Thyroid gland (tissue), 4 donors: ENCODE data around the gene TMA7. TPM values are rescaled to one million over a fixed set of nuclear protein-coding genes. Genes with fewer than 3 reads are reported as not detected.

Experiments
- DNase-seq, 2 donors: peaks; one replicate each; pipeline ENCODE4 v3.0.0-alpha.2; 2019
- H3K27ac ChIP-seq, 3 donors: fragments of 200-600 bp; sonication (generic); 1 replicate in 2 of 3; 2 replicates in 1 of 3; pipeline ENCODE4 v1.5.1; 2016 to 2019; ENCODE audit warnings: mild to moderate bottlenecking in 1 of 3, moderate library complexity in 1 of 3
- H3K27me3 ChIP-seq: fragments of 200-600 bp; sonication (generic); one replicate; pipeline ENCODE4 v1.5.1; 2019
- H3K36me3 ChIP-seq, 2 donors: fragments of 200-600 bp; sonication (generic); one replicate each; pipeline ENCODE4 v1.5.1; 2016 to 2019
- H3K4me1 ChIP-seq, 2 donors: fragments of 200-600 bp; sonication (generic); one replicate each; pipeline ENCODE4 v1.5.1; 2017 to 2019
- H3K4me3 ChIP-seq, 3 donors: fragments of 200-600 bp; sonication (generic); replicated peaks in 1 of 3; 1 replicate in 2 of 3; 2 replicates in 1 of 3; pipeline ENCODE4 v1.5.1; 2016; ENCODE audit warnings: mild to moderate bottlenecking in 1 of 3
- H3K9me3 ChIP-seq: fragments of 200-600 bp; sonication (generic); one replicate; pipeline ENCODE4 v1.5.1; 2017
- POLR2A ChIP-seq, 2 donors: fragments of 450-650 bp; IDR thresholded peaks; one replicate each; pipeline ENCODE4 v1.6.1; 2017; ENCODE audit warnings: antibody characterized with exemption in 2 of 2, mild to moderate bottlenecking in 2 of 2, moderate library complexity in 1 of 2
- WGBS, 2 donors: methylation state at CpG; one replicate each; pipeline ENCODE4 v1.1.5; 2017; 5-methylcytosine and 5-hydroxymethylcytosine counted together
- intact Hi-C: fragments of 100-400 bp; cut with DNase I; formaldehyde crosslinking; loops from one replicate; pipeline ENCODE4 v1.15.1; 2023
- total RNA-seq, 4 donors: library from RNA; depleted of rRNA; stranded (reverse); fragments of >200 nt; gene quantifications; one replicate each; pipeline ENCODE4 v1.2.3, GENCODE V29; 2016
- TF ChIP-seq, protein P1 (sequence below), 6 experiments: fragments of 200-600 bp in 3 of 6; fragments of 450-650 bp in 3 of 6; sonication (generic) in 3 of 6; IDR thresholded peaks; one replicate each; pipeline ENCODE4 v1.5.1; 2016 to 2019; ENCODE audit warnings: antibody characterized with exemption in 6 of 6, mild to moderate bottlenecking in 2 of 6, inconsistent platforms in 1 of 6, moderate library complexity in 1 of 6

The TMA7 gene
- total RNA-seq, 4 donors from 2014 or later: 133 to 413 (median 301) TPM

DNA sequence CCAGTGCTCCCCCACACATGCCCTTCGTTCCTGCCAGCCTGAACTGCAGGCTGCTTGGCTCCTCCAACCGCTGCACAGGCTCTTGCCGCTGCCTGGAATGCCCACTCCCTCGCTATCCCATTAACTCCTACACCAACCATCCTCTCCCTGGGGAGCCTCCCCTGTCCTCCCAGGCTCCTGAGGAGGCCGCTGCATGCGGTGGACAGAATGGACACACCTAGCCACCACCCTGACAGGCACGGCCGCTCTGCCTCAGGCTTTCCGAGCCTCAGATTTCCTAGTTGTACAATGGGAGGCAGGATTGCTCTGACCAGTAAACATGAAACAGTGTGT, 12.5 kb upstream of the TMA7 start:
- H3K36me3 ChIP-seq: peaks cover 0 to 4% of the 10 kb centered on the region in 2 donors
- no peak for TF ChIP-seq POLR2A (IDR thresholded peaks at IDR 0.05)
- TF ChIP-seq, protein P1, sequence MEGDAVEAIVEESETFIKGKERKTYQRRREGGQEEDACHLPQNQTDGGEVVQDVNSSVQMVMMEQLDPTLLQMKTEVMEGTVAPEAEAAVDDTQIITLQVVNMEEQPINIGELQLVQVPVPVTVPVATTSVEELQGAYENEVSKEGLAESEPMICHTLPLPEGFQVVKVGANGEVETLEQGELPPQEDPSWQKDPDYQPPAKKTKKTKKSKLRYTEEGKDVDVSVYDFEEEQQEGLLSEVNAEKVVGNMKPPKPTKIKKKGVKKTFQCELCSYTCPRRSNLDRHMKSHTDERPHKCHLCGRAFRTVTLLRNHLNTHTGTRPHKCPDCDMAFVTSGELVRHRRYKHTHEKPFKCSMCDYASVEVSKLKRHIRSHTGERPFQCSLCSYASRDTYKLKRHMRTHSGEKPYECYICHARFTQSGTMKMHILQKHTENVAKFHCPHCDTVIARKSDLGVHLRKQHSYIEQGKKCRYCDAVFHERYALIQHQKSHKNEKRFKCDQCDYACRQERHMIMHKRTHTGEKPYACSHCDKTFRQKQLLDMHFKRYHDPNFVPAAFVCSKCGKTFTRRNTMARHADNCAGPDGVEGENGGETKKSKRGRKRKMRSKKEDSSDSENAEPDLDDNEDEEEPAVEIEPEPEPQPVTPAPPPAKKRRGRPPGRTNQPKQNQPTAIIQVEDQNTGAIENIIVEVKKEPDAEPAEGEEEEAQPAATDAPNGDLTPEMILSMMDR (IDR thresholded peaks at IDR 0.05): no peak
- DNase-seq: peak; percentile 54 to 59
- intact Hi-C loops: no loop called here
- peak overlapping the region in 1 of 3 donors; percentile 95 for H3K4me3 ChIP-seq
- H3K27me3 ChIP-seq: no peaks in the 10 kb centered on the region
- peak overlapping the region; percentile 94 to 96 (median 95) for H3K27ac ChIP-seq
- H3K9me3 ChIP-seq: no peaks in the 10 kb centered on the region
- H3K4me1 ChIP-seq: peaks cover 50 to 69% of the 10 kb centered on the region in 2 donors
- 57 to 65% methylated on average over 9 of the region's 9 CpGs for WGBS, 2 donors

DNA sequence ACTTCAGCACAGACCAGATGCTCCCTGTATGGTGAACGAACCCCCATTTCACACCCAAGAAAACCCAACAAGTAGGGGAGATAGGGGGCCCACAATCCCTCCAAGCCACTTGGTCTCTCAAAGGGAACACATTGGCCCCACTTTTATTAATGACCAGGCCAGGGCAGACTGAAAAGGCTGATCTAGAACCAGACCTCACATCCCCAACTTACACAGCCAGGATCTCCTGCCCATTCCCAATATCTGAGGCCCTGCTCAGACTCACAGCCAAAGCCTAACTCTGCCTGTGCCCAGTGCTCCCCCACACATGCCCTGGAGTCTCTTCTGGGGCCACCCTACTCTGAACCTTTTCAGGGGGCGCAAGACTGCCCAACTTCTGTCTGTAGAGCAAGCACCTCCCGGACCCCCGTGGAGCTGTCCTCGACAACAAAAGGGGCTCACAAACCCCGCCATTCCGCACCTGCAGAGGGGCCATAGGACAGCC, 11.9 kb upstream of the TMA7 start:
- Histone ChIP-seq H3K4me3 (peak overlapping the region in 1 of 3 donors; percentile 95), H3K36me3 (peaks cover 0 to 2% of the 10 kb centered on the region in 2 donors), H3K4me1 (peaks cover 55 to 75% of the 10 kb centered on the region in 2 donors), H3K9me3 (no peaks in the 10 kb centered on the region), H3K27me3 (no peaks in the 10 kb centered on the region), H3K27ac (peak overlapping the region; percentile 94 to 96 (median 95))
- TF ChIP-seq POLR2A (IDR thresholded peaks at IDR 0.05): no peak
- TF ChIP-seq, protein P1 (IDR thresholded peaks at IDR 0.05): no peak
- intact Hi-C loops: no loop called here
- DNase-seq: no peak
- 51 to 73% methylated on average over 4 to 6 of the region's 7 CpGs for WGBS, 2 donors

DNA sequence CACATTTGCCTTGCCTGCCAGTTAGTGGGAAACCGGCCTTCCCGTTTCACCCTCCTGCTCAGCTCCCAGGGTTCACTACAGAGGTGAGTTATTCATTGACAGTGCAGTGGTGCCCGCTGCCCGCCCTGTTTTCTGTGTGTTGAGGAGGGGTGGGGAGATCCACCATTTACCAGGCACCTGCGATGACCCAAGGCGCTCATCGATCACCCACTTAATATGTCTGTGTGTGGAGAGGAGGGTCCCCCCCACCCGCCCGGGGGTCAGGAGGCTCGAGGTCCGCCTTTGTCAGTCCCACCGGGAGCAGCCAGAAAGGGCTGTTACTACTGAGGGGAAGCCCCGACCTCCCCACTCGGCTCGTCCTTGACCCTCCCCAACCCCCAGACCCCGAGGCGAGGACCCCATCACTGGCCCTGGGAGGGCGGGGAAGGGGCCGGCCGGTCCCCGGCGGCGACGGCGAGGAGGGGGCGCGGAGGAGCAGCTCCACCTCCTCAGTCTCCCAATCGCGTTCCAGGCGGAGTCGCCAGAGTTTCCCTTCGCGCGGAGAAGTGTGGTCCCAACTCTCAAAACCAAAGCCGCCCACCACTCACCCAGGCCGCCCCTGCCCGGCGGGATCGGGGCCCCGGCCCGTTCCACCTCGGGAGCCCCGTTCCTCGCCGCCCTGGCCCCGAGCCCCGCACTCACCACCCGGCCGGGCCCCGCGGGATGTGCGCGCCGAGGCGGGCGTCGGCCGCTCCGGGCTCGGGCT, 11.3 kb upstream of the TMA7 start:
- 5 to 8% methylated on average over 12 to 25 of the region's 60 CpGs for WGBS, 2 donors
- Histone ChIP-seq H3K27me3 (no peaks in the 10 kb centered on the region), H3K36me3 (no peaks in the 10 kb centered on the region), H3K4me3 (peak overlapping the region; percentile 60 to 95 (median 68)), H3K27ac (peak overlapping the region; percentile 94 to 96 (median 95)), H3K9me3 (no peaks in the 10 kb centered on the region), H3K4me1 (peaks cover 61 to 81% of the 10 kb centered on the region in 2 donors)
- TF ChIP-seq, protein P1 (IDR thresholded peaks at IDR 0.05): no peak
- TF ChIP-seq POLR2A (IDR thresholded peaks at IDR 0.05): peak; percentile 41 to 68
- intact Hi-C loops: no loop called here
- DNase-seq: peak; percentile 65 to 69

DNA sequence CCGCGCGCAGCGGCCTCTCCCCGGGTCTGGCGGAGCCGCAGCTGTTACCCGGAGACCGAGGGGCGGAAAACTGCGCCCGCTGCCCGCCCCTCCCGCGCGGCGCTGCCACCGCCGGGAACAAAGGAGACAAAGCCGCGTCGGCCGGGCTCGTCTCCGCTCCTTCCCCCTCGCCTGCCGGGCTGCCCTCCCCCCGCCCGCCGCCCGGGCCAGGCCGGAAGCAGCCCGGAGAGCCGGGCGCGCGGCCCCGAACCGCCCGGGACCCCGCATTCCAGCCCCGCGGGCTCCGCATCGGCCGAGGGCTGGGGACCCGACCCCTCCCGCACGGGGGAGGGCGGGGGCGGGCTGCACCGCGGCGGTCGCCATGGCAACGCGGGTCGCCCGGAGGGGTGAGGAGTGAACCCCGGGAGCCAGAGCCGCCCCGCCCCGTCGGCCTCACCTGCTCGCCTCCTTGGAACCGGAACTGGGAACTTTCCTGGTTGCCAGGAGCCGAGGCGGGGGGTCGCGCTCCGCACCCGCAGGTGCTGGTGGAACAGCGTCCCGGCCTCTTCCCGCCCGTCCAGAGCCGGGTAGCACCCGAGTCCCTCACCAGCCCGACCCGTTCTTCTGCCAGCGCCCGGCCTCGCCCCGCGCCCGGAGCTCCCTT, 10.6 kb upstream of the TMA7 start:
- peak; percentile 80 to 85 for DNase-seq
- H3K9me3 ChIP-seq: no peaks in the 10 kb centered on the region
- no peaks in the 10 kb centered on the region for H3K36me3 ChIP-seq
- TF ChIP-seq, protein P1 (IDR thresholded peaks at IDR 0.05): no peak
- peak in 1 of 2 donors; percentile 46 for TF ChIP-seq POLR2A (IDR thresholded peaks at IDR 0.05)
- H3K27me3 ChIP-seq: no peaks in the 10 kb centered on the region
- H3K4me3 ChIP-seq: peak overlapping the region; percentile 60 to 95 (median 68)
- intact Hi-C loops: no loop called here
- peaks cover 68 to 84% of the 10 kb centered on the region in 2 donors for H3K4me1 ChIP-seq
- WGBS, 2 donors: 0 to 2% methylated on average over 10 to 20 of the region's 86 CpGs
- peak overlapping the region; percentile 94 to 96 (median 95) for H3K27ac ChIP-seq
